Gastrocnemius medialis (tissue), 4 donors: ENCODE measurements around the gene MNAT1. TPM values are rescaled to one million over a fixed set of nuclear protein-coding genes. Genes with fewer than 3 reads are reported as not detected.

Experiments used
- ATAC-seq, 2 donors: fragments of 150-250 bp; one replicate each; pipeline ENCODE4 v1.9.1; 2016
- DNase-seq, 2 donors: peaks; one replicate each; pipeline ENCODE4 v3.0.0-alpha.2; 2019
- H3K27ac ChIP-seq, 4 donors: fragments of 200-600 bp; sonication (generic); 1 replicate in 1 of 4; 2 replicates in 3 of 4; pipeline ENCODE4 v1.5.1; 2016 to 2018; ENCODE audit warnings: mild to moderate bottlenecking in 2 of 4, moderate library complexity in 1 of 4
- H3K27me3 ChIP-seq, 3 donors: fragments of 200-600 bp; sonication (generic) in 2 of 3; 1 replicate in 1 of 3; 2 replicates in 2 of 3; pipeline versions ENCODE4 v1.5.1 to v1.6.0; 2016 to 2019; ENCODE audit warnings: mild to moderate bottlenecking in 1 of 3, moderate library complexity in 1 of 3
- H3K36me3 ChIP-seq, 2 donors: fragments of 200-600 bp; sonication (generic) in 1 of 2; one replicate each; pipeline ENCODE4 v1.5.1; 2017 to 2018
- H3K4me1 ChIP-seq, 2 donors: fragments of 200-600 bp; sonication (generic) in 1 of 2; one replicate each; pipeline ENCODE4 v1.5.1; 2016 to 2017; ENCODE audit warnings: mild to moderate bottlenecking in 2 of 2
- H3K4me3 ChIP-seq, 4 donors: fragments of 200-600 bp; sonication (generic) in 3 of 4; 1 replicate in 1 of 4; 2 replicates in 3 of 4; pipeline ENCODE4 v1.5.1; 2016 to 2019; ENCODE audit warnings: mild to moderate bottlenecking in 2 of 4
- H3K9me3 ChIP-seq, 3 donors: fragments of 200-600 bp; sonication (generic) in 2 of 3; 1 replicate in 1 of 3; 2 replicates in 2 of 3; pipeline ENCODE4 v1.5.1; 2016 to 2019
- POLR2A ChIP-seq, 2 donors: fragments of 450-650 bp; IDR thresholded peaks; one replicate each; pipeline ENCODE4 v1.6.1; 2017; ENCODE audit warnings: antibody characterized with exemption in 2 of 2, mild to moderate bottlenecking in 2 of 2, moderate library complexity in 2 of 2
- in situ Hi-C, 4 donors: fragments of 200-750 bp; cut with MboI; loops; one replicate each; pipeline versions ENCODE4 v1.15.0 to v1.8.0; 2017; ENCODE audit warnings: low sequenced_read_pairs in 4 of 4
- intact Hi-C: fragments of 100-400 bp; cut with DNase I; formaldehyde crosslinking; loops from one replicate; pipeline ENCODE4 v1.15.1; 2023; ENCODE audit warnings: low total_unique reads
- total RNA-seq, 4 donors: library from RNA; depleted of rRNA; stranded (reverse); fragments of >200 nt; gene quantifications; one replicate each; pipeline versions ENCODE4 v1.1.0 to v1.2.3, GENCODE V29; 2016
- TF ChIP-seq, protein P1 (sequence below), 5 experiments: fragments of 450-650 bp in 3 of 5; fragments of 200-600 bp in 2 of 5; sonication (generic) in 2 of 5; IDR thresholded peaks in 4 of 5; conservative IDR thresholded peaks in 1 of 5; 1 replicate in 4 of 5; 2 replicates in 1 of 5; pipeline ENCODE4 v1.5.1; 2016 to 2019; ENCODE audit warnings: antibody characterized with exemption in 5 of 5, mild to moderate bottlenecking in 3 of 5, moderate library complexity in 3 of 5

Gene MNAT1
- total RNA-seq, 4 donors from 2014 or later: 50.1 to 69.2 (median 62.0) TPM

DNA sequence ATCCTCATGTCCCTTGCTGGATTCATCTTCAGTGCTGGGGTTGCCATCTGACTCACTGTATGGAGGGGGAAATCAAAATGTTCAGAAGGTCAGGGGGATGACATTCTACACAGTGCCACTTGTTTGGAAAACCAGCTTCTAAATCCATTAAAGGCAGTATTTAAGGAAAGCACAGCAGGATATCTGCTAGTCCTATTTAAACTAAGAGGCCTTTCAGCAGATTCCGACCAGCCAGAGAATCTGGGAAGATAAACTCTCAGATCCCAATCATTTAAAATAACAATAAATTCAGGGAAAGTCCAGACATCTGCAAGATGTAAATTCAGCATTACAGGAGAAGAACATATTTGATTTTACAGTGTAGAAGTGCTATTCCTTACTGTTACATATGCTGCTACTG is 14.2 kb upstream of the MNAT1 start:
- Histone ChIP-seq H3K4me1 (peaks cover 29 to 39% of the 10 kb centered on the region in 2 donors), H3K27ac (peak overlapping the region; percentile 89 to 99 (median 97)), H3K4me3 (peak overlapping the region in 3 of 4 donors; percentile 75 to 98 (median 86)), H3K9me3 (no peaks in the 10 kb centered on the region), H3K36me3 (peaks cover 0 to 23% of the 10 kb centered on the region in 2 donors), H3K27me3 (no peaks in the 10 kb centered on the region)
- ATAC-seq (no peak), DNase-seq (no peak)
- no peak for TF ChIP-seq POLR2A (IDR thresholded peaks at IDR 0.05)
- TF ChIP-seq, protein P1, sequence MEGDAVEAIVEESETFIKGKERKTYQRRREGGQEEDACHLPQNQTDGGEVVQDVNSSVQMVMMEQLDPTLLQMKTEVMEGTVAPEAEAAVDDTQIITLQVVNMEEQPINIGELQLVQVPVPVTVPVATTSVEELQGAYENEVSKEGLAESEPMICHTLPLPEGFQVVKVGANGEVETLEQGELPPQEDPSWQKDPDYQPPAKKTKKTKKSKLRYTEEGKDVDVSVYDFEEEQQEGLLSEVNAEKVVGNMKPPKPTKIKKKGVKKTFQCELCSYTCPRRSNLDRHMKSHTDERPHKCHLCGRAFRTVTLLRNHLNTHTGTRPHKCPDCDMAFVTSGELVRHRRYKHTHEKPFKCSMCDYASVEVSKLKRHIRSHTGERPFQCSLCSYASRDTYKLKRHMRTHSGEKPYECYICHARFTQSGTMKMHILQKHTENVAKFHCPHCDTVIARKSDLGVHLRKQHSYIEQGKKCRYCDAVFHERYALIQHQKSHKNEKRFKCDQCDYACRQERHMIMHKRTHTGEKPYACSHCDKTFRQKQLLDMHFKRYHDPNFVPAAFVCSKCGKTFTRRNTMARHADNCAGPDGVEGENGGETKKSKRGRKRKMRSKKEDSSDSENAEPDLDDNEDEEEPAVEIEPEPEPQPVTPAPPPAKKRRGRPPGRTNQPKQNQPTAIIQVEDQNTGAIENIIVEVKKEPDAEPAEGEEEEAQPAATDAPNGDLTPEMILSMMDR (IDR thresholded peaks at IDR 0.05 in 4 of 5, conservative IDR thresholded peaks at IDR 0.05 in 1 of 5): no peak
- intact Hi-C loops (loop anchor here (2.0 to 5.0 kb wide), 6 partner anchors 87 to 537 kb away; partner anchors contain the start of genes SLC38A6 and TRMT5), in situ Hi-C loops (loop anchor here (10.0 kb wide), 5 partner anchors 56 to 474 kb away; no protein-coding TSS in a partner anchor)

DNA sequence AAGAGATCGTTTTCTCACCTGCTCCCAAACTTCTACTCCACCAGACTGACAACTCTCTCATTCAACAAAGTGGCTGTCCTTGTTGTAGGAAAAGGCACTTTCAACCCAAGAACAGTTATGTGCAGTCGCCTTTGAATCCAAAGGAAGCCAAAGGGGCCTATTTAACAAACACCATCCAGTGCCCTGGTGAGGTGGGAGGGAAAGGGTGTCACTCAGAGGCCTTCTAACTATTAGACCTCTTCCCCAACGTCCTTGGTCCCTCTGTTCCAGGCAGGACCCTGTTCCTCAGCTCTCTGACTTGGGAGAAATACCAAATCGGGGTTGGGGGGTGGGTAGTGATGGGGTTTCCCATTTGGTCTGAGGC is 13.6 kb upstream of the MNAT1 start:
- peak overlapping the region; percentile 75 to 98 (median 88) for H3K4me3 ChIP-seq
- ATAC-seq (no peak), DNase-seq (no peak)
- TF ChIP-seq, protein P1 (IDR thresholded peaks at IDR 0.05 in 4 of 5, conservative IDR thresholded peaks at IDR 0.05 in 1 of 5): no peak
- H3K27ac ChIP-seq: peak overlapping the region; percentile 89 to 99 (median 97)
- in situ Hi-C loops (loop anchor here (10.0 kb wide), 5 partner anchors 56 to 474 kb away; no protein-coding TSS in a partner anchor), intact Hi-C loops (loop anchor here (2.0 to 5.0 kb wide), 6 partner anchors 86 to 536 kb away; partner anchors contain the start of genes SLC38A6 and TRMT5)
- H3K36me3 ChIP-seq: peaks cover 0 to 23% of the 10 kb centered on the region in 2 donors
- H3K4me1 ChIP-seq: peaks cover 29 to 39% of the 10 kb centered on the region in 2 donors
- no peaks in the 10 kb centered on the region for H3K27me3 ChIP-seq
- no peaks in the 10 kb centered on the region for H3K9me3 ChIP-seq

DNA sequence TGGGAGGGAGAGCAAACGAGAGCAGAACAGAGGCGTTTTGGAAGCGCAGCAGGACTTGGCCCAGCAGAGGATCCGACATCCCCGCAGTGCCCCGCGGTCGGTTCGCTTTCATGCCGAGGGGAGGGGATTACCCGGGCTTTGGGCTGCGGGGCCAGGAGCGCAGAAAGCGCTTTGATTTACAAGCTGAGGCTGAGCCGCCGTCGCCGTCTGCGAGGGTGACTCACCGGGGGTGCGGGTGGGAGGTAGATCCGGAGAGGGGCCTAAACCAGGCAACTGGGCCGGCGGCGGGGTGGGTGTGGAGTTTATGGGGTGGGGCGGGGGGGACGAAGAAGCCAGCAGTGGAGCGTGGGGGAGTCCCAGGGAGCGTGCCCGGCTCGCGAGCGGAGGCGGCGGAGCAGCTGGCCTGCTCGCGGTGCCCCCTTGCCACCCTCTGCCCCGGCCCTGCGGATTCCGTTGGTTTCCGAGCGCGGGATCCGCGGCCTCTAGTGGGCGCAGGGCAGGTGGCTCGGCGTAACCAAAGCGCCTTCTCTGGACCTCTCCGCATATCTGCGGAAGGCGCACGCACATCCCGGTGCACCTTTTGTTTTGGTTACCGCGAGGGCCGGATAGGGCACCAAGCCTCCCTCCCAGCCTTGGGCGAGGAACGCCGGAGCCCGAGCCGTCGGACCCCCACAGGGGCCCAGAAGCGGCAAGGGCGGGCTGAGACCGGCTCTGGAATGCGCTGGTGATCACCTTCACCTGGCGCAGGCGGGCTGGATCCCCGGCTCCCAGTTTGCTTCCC is 13.0 kb upstream of the MNAT1 start:
- Histone ChIP-seq H3K36me3 (peaks cover 0 to 23% of the 10 kb centered on the region in 2 donors), H3K9me3 (no peaks in the 10 kb centered on the region), H3K4me3 (peak overlapping the region; percentile 75 to 98 (median 88)), H3K4me1 (peaks cover 29 to 39% of the 10 kb centered on the region in 2 donors), H3K27me3 (no peaks in the 10 kb centered on the region), H3K27ac (peak overlapping the region; percentile 89 to 99 (median 97))
- peak; percentile 25 to 36 for ATAC-seq
- intact Hi-C loops: loop anchor here (2.0 to 5.0 kb wide), 7 partner anchors 65 to 536 kb away; partner anchors contain the start of genes SLC38A6 and TRMT5
- TF ChIP-seq, protein P1 (IDR thresholded peaks at IDR 0.05 in 4 of 5, conservative IDR thresholded peaks at IDR 0.05 in 1 of 5): peak; percentile 22 to 73 (median 42)
- peak in 1 of 2 donors; percentile 7 for TF ChIP-seq POLR2A (IDR thresholded peaks at IDR 0.05)
- in situ Hi-C loops: loop anchor here (10.0 kb wide), 5 partner anchors 57 to 473 kb away; no protein-coding TSS in a partner anchor
- DNase-seq: peak; percentile 31 to 65

DNA sequence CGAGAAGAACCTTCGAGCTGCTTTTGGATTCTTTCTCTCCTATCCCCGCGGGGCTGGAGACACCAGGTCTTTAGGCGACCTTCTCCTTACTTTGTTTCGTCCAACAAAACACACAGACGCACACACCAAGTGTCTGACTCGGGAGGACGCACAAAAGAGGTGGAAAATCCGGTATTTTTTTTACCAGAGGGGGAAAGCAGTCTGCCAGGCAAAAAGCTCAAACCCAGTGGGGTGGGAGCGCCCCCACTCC is 12.5 kb upstream of the MNAT1 start:
- peak overlapping the region; percentile 75 to 98 (median 88) for H3K4me3 ChIP-seq
- in situ Hi-C loops (loop anchor here (10.0 kb wide), 5 partner anchors 57 to 473 kb away; no protein-coding TSS in a partner anchor), intact Hi-C loops (loop anchor here (2.0 to 5.0 kb wide), 6 partner anchors 65 to 535 kb away; partner anchors contain the start of genes SLC38A6 and TRMT5)
- ATAC-seq (no peak), DNase-seq (no peak)
- peaks cover 0 to 20% of the 10 kb centered on the region in 2 donors for H3K36me3 ChIP-seq
- no peaks in the 10 kb centered on the region for H3K9me3 ChIP-seq
- no peaks in the 10 kb centered on the region for H3K27me3 ChIP-seq
- no peak for TF ChIP-seq POLR2A (IDR thresholded peaks at IDR 0.05)
- TF ChIP-seq, protein P1 (IDR thresholded peaks at IDR 0.05 in 4 of 5, conservative IDR thresholded peaks at IDR 0.05 in 1 of 5): no peak
- peak overlapping the region; percentile 89 to 99 (median 97) for H3K27ac ChIP-seq
- peaks cover 29 to 39% of the 10 kb centered on the region in 2 donors for H3K4me1 ChIP-seq
